Astrocyte (in vitro differentiated cells and primary cell): ENCODE data around the gene ASB1.

Experiments
- CTCF ChIP-seq: IDR thresholded peaks from 2 replicates; pipeline ENCODE4 v1.5.1; 2011; ENCODE audit warnings: low read depth, mild to moderate bottlenecking, inconsistent platforms, low read length, moderate library complexity; ENCODE audit not compliant: insufficient read depth
- EZH2 ChIP-seq: IDR thresholded peaks from 2 replicates; pipeline ENCODE4 v1.6.1; 2012; ENCODE audit warnings: mild to moderate bottlenecking, low read length, inconsistent platforms; ENCODE audit not compliant: insufficient read depth

- TF ChIP-seq CTCF (no peak), EZH2 (no peak)
Measured at GRCh38 chr2:238439917-238440316, 13.2 kb downstream of the ASB1 start.
